Chondrocyte (in vitro differentiated cells): ENCODE data around the gene CYB561D2. TPM values are rescaled to one million over a fixed set of nuclear protein-coding genes. Genes with fewer than 3 reads are reported as not detected.

Experiments
- DNase-seq: peaks from one replicate; pipeline ENCODE4 v3.0.0; 2021; ENCODE audit warnings: mixed read lengths, low spot score
- H3K27ac Mint-ChIP-seq: one replicate; pipeline ENCODE4 v1.8.0; 2021; ENCODE audit warnings: mild to moderate bottlenecking, moderate library complexity, mixed read lengths; ENCODE audit not compliant: unreplicated experiment
- H3K27me3 Mint-ChIP-seq: 2 replicates; pipeline ENCODE4 v1.8.0; 2021; ENCODE audit warnings: low read depth, mixed read lengths
- H3K36me3 Mint-ChIP-seq: 2 replicates; pipeline ENCODE4 v1.8.0; 2021; ENCODE audit warnings: low read depth, mixed read lengths
- H3K4me1 Mint-ChIP-seq: 2 replicates; pipeline ENCODE4 v1.8.0; 2021; ENCODE audit warnings: low read depth, mild to moderate bottlenecking, mixed read lengths
- H3K4me3 Mint-ChIP-seq: one replicate; pipeline ENCODE4 v1.8.0; 2021; ENCODE audit warnings: mild to moderate bottlenecking, moderate library complexity, mixed read lengths; ENCODE audit not compliant: unreplicated experiment
- H3K9me3 Mint-ChIP-seq: 2 replicates; pipeline ENCODE4 v1.8.0; 2021; ENCODE audit warnings: low read depth, mixed read lengths
- CTCF ChIP-seq: fragments of 200-600 bp; sonication (generic); IDR thresholded peaks from 2 replicates; pipeline ENCODE4 v1.5.0; 2021; ENCODE audit warnings: antibody characterized with exemption, mild to moderate bottlenecking, moderate library complexity
- total RNA-seq: library from RNA; stranded (reverse); gene quantifications from 3 replicates; pipeline ENCODE4 v1.2.1, GENCODE V29; 2021

CYB561D2 gene
- total RNA-seq, 1 donor from 2014 or later: 18.2 TPM

- TF ChIP-seq CTCF: no peak
- Mint-ChIP-seq H3K27ac (peak overlapping the region; percentile 59), H3K4me3 (no peak overlapping the region), H3K27me3 (no peaks in the 10 kb centered on the region), H3K9me3 (no peaks in the 10 kb centered on the region), H3K36me3 (peaks cover 8% of the 10 kb centered on the region), H3K4me1 (peaks cover 59% of the 10 kb centered on the region)
- no peak for DNase-seq
Measured at GRCh38 chr3:50354186-50354764, 3.6 kb downstream of the CYB561D2 start.

GRCh38 chr3:50354850-50355249 is 4.2 kb downstream of the CYB561D2 start:
- peak overlapping the region; percentile 5 for H3K27ac Mint-ChIP-seq
- no peaks in the 10 kb centered on the region for H3K9me3 Mint-ChIP-seq
- H3K4me1 Mint-ChIP-seq: peaks cover 59% of the 10 kb centered on the region
- DNase-seq: no peak
- H3K4me3 Mint-ChIP-seq: no peak overlapping the region
- H3K27me3 Mint-ChIP-seq: no peaks in the 10 kb centered on the region
- peaks cover 8% of the 10 kb centered on the region for H3K36me3 Mint-ChIP-seq
- no peak for TF ChIP-seq CTCF

GRCh38 chr3:50355829-50356552 is 5.3 kb downstream of the CYB561D2 start:
- Mint-ChIP-seq H3K27ac (peak overlapping the region; percentile 17), H3K4me1 (peaks cover 54% of the 10 kb centered on the region), H3K27me3 (no peaks in the 10 kb centered on the region), H3K4me3 (peak overlapping the region; percentile 93), H3K9me3 (no peaks in the 10 kb centered on the region), H3K36me3 (peaks cover 8% of the 10 kb centered on the region)
- TF ChIP-seq CTCF: no peak
- DNase-seq: no peak

- peaks cover 8% of the 10 kb centered on the region for H3K36me3 Mint-ChIP-seq
- peak overlapping the region; percentile 15 for H3K27ac Mint-ChIP-seq
- peak overlapping the region; percentile 93 for H3K4me3 Mint-ChIP-seq
- peaks cover 49% of the 10 kb centered on the region for H3K4me1 Mint-ChIP-seq
- no peaks in the 10 kb centered on the region for H3K9me3 Mint-ChIP-seq
- no peak for TF ChIP-seq CTCF
- no peaks in the 10 kb centered on the region for H3K27me3 Mint-ChIP-seq
- DNase-seq: no peak
Measured at GRCh38 chr3:50356553-50356952, 5.9 kb downstream of the CYB561D2 start.

- no peak for TF ChIP-seq CTCF
- H3K9me3 Mint-ChIP-seq: no peaks in the 10 kb centered on the region
- peak overlapping the region; percentile 93 for H3K4me3 Mint-ChIP-seq
- H3K4me1 Mint-ChIP-seq: peaks cover 43% of the 10 kb centered on the region
- H3K27ac Mint-ChIP-seq: peak overlapping the region; percentile 15
- DNase-seq: no peak
- H3K27me3 Mint-ChIP-seq: no peaks in the 10 kb centered on the region
- H3K36me3 Mint-ChIP-seq: peaks cover 8% of the 10 kb centered on the region
Measured at GRCh38 chr3:50357481-50357880, 6.8 kb downstream of the CYB561D2 start.
